Endothelial cell of umbilical vein (primary cell): ENCODE measurements around the gene ATP2A2. TPM values are rescaled to one million over a fixed set of nuclear protein-coding genes. Genes with fewer than 3 reads are reported as not detected.
A peak's percentile ranks its signal among the peaks of the same experiment; 100 is the strongest.

Experiments
- BruUV-seq: library from RNA; stranded (reverse); fragments of 400-500 nt; replicated peaks from 2 replicates; lab custom pipeline; 2021; lab: Mats Ljungman, UMichigan
- CTCF ChIA-PET: fragments of 300-600, 350-600 bp; sonication (Branson Sonifier 250); formaldehyde crosslinking; loops from one replicate; lab custom pipeline; 2021; ENCODE audit warnings: antibody characterized with exemption, inconsistent platforms; lab: Charles Lee
- POLR2A ChIA-PET: fragments of 300-600, 350-600 bp; sonication (Branson Sonifier 250); formaldehyde crosslinking; loops from one replicate; lab custom pipeline; 2021; ENCODE audit warnings: antibody characterized with exemption, inconsistent platforms; lab: Charles Lee
- DNase-seq: peaks from one replicate; pipeline ENCODE4 v3.0.0-alpha.2; 2011; ENCODE audit warnings: low read depth, low spot score
- FAIRE-seq: peaks from 2 replicates; lab custom pipeline; 2011; peaks lifted over from hg19 to GRCh38; lab: Jason Lieb, UNC
- H2AFZ ChIP-seq: 2 replicates; pipeline ENCODE4 v1.6.0; 2012; ENCODE audit warnings: low read depth, low read length, control low read depth, inconsistent platforms
- H3K27ac ChIP-seq: 2 replicates; pipeline ENCODE4 v1.5.1; 2011; ENCODE audit warnings: low read depth, mild to moderate bottlenecking, control low read depth, low read length, moderate library complexity; ENCODE audit not compliant: insufficient read depth
- H3K27me3 ChIP-seq, 2 experiments: 2 replicates each; pipeline versions ENCODE4 v1.6.0 to v1.6.1; 2011; ENCODE audit warnings: low read length in 2 of 2, mixed read lengths in 1 of 2; ENCODE audit not compliant: control insufficient read depth in 2 of 2, insufficient read depth in 2 of 2
- H3K36me3 ChIP-seq, 2 experiments: 2 replicates in 1 of 2; 3 replicates in 1 of 2; pipeline ENCODE4 v1.5.1; 2011; ENCODE audit warnings: low read length in 2 of 2, mild to moderate bottlenecking in 1 of 2, moderate library complexity in 1 of 2; ENCODE audit not compliant: control insufficient read depth in 2 of 2, insufficient read depth in 2 of 2; ENCODE audit errors: extremely low read depth in 1 of 2
- H3K4me1 ChIP-seq: 3 replicates; pipeline ENCODE4 v1.5.1; 2011; ENCODE audit warnings: mild to moderate bottlenecking, low read length; ENCODE audit not compliant: control insufficient read depth, insufficient read depth; ENCODE audit errors: extremely low read depth
- H3K4me2 ChIP-seq: 2 replicates; pipeline ENCODE4 v1.6.1; 2011; ENCODE audit warnings: low read length, control low read depth, mixed read lengths; ENCODE audit not compliant: insufficient read depth
- H3K4me3 ChIP-seq, 3 experiments: fragments of 200-600 bp in 1 of 3; sonication (generic), shearing (Covaris generic) in 1 of 3; replicated peaks in 1 of 3; 2 replicates each; pipeline ENCODE4 v1.5.1; 2011 to 2016; ENCODE audit warnings: control low read depth in 3 of 3, low read length in 3 of 3, mild to moderate bottlenecking in 2 of 3, inconsistent platforms in 1 of 3, low read depth in 1 of 3, moderate library complexity in 1 of 3; ENCODE audit not compliant: insufficient read depth in 1 of 3
- H3K79me2 ChIP-seq: 2 replicates; pipeline ENCODE4 v1.6.0; 2012; ENCODE audit warnings: low read length, inconsistent platforms; ENCODE audit not compliant: control insufficient read depth, insufficient read depth
- H3K9ac ChIP-seq: replicated peaks from 2 replicates; pipeline ENCODE3; 2011; ENCODE audit warnings: low read length, control low read depth; ENCODE audit not compliant: insufficient read depth; ENCODE audit errors: extremely low read depth
- H3K9me1 ChIP-seq: replicated peaks from 3 replicates; pipeline ENCODE4 v1.6.0; 2011; ENCODE audit warnings: mild to moderate bottlenecking, low read length; ENCODE audit not compliant: control insufficient read depth, insufficient read depth; ENCODE audit errors: extremely low read depth
- H3K9me3 ChIP-seq: replicated peaks from 2 replicates; pipeline ENCODE4 v1.5.1; 2012; ENCODE audit warnings: low read length, inconsistent platforms; ENCODE audit not compliant: control insufficient read depth, insufficient read depth
- H4K20me1 ChIP-seq: replicated peaks from 2 replicates; pipeline ENCODE3; 2011; ENCODE audit warnings: mild to moderate bottlenecking, low read length; ENCODE audit not compliant: control insufficient read depth, insufficient read depth; ENCODE audit errors: extremely low read depth
- EZH2 ChIP-seq: IDR thresholded peaks from 2 replicates; pipeline ENCODE4 v1.6.1; 2012; ENCODE audit warnings: borderline replicate concordance, low read depth, mild to moderate bottlenecking, moderate library complexity, low read length, inconsistent platforms; ENCODE audit not compliant: severe bottlenecking
- FOS ChIP-seq: IDR thresholded peaks from 2 replicates; pipeline ENCODE4 v1.6.1; 2011; ENCODE audit warnings: mild to moderate bottlenecking, low read length, moderate library complexity, borderline replicate concordance; ENCODE audit not compliant: insufficient read depth
- GATA2 ChIP-seq: IDR thresholded peaks from 2 replicates; pipeline ENCODE4 v1.7.0; 2011; ENCODE audit warnings: low read depth, mild to moderate bottlenecking, moderate library complexity, mixed read lengths, low read length; ENCODE audit not compliant: insufficient read length, insufficient read depth
- JUN ChIP-seq: IDR thresholded peaks from 2 replicates; pipeline ENCODE4 v1.6.1; 2011; ENCODE audit warnings: borderline replicate concordance, low read depth; ENCODE audit not compliant: insufficient read length, insufficient read depth
- MYC ChIP-seq: IDR thresholded peaks from one replicate; pipeline ENCODE4 v1.6.1; 2011; ENCODE audit warnings: mild to moderate bottlenecking, low read depth, low read length
- POLR2A ChIP-seq: IDR thresholded peaks from 2 replicates; pipeline ENCODE4 v1.6.1; 2012; ENCODE audit warnings: low read depth, mild to moderate bottlenecking, control low read depth, low read length
- POLR2AphosphoS5 ChIP-seq: IDR thresholded peaks from 2 replicates; pipeline ENCODE4 v1.6.1; 2012; ENCODE audit warnings: low read depth, mild to moderate bottlenecking, control low read depth, low read length, moderate library complexity; ENCODE audit not compliant: insufficient read depth
- dilution Hi-C: fragments of 300-500 bp; cut with MboI; formaldehyde crosslinking; loops from one replicate; pipeline ENCODE4 v1.15.0; 2019; ENCODE audit warnings: low sequenced_read_pairs; ENCODE audit not compliant: extremely low pct_ligation_motif_present
- intact Hi-C: fragments of 100-400 bp; cut with micrococcal nuclease; formaldehyde crosslinking; loops from one replicate; pipeline ENCODE4 v1.10.0; 2022
- polyA plus RNA-seq, 4 experiments: library from polyadenylated mRNA; depleted of rRNA in 3 of 4; stranded (reverse) in 3 of 4; unstranded in 1 of 4; fragments of >200 nt; gene quantifications; 2 replicates each; pipeline versions ENCODE4 v1.2.1 to v1.2.3, GENCODE V29; 2011 to 2012; ENCODE audit warnings: missing spikeins in 1 of 4
- total RNA-seq: library from RNA; stranded (reverse); gene quantifications from 2 replicates; pipeline ENCODE4 v1.2.3, GENCODE V29; 2021
- TF ChIP-seq, protein P1 (sequence below): IDR thresholded peaks from 2 replicates; pipeline ENCODE4 v1.6.1; 2011; ENCODE audit not compliant: insufficient read depth, insufficient read length
- TF ChIP-seq, protein P2 (sequence below), 2 donors: IDR thresholded peaks; 1 replicate in 1 of 2; 2 replicates in 1 of 2; pipeline ENCODE4 v1.5.1; 2011; ENCODE audit warnings: low read length in 2 of 2, mild to moderate bottlenecking in 2 of 2, moderate library complexity in 2 of 2, control low read depth in 1 of 2, inconsistent platforms in 1 of 2, low read depth in 1 of 2; ENCODE audit not compliant: insufficient read depth in 1 of 2; ENCODE audit errors: extremely low read depth in 1 of 2

ATP2A2 gene
- total and polyA plus RNA-seq, 2 donors (not counting 3 experiments of a cell fraction or from before 2014, with no cell fraction given), result 102 to 239 TPM

DNA sequence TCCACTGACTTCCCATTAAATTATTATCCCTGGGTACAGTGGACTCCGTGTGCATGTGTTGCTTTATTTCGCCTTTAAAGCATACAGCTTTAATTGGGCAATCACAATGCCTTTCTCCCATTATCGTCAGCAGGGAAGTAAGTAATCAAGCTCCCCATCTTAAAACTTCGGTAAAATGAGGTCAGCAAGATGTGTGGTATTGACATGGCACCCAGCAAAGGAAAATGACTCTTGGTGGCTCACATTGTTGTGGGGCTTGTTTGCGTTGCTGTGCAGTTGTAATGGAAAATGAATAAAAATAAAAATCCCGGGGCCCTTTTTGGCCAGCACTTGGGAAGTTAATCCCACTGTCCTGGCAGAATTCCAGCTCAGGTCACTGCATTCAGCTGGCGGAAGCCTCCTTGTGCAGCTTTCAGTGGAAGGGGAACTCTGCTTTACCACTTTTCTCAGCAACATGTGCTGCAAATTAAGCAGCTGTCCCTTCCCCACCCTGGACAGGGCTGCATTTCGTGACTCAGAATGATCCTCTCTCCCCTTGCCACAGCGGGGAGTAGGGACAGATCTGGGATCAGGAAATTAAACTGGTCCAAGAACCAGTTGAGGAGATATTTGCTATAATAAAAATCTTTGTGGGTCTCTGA, 13.9 kb upstream of the ATP2A2 start:
- Histone ChIP-seq H3K36me3 (no peaks in the 10 kb centered on the region), H3K27me3 (no peaks in the 10 kb centered on the region), H3K9me1 (no peaks in the 10 kb centered on the region), H2AFZ (no peak overlapping the region), H3K9ac (no peak overlapping the region), H3K79me2 (no peaks in the 10 kb centered on the region), H3K4me1 (peaks cover 11% of the 10 kb centered on the region), H3K4me2 (no peak overlapping the region), H3K27ac (no peak overlapping the region), H3K9me3 (no peaks in the 10 kb centered on the region), H3K4me3 (no peak overlapping the region), H4K20me1 (no peaks in the 10 kb centered on the region)
- DNase-seq, result peak; percentile 75
- ChIA-PET POLR2A (no interaction called here), CTCF (interaction anchor here (1.0 to 1.5 kb wide), 2 partner anchors 18 to 87 kb away, joined by 3 to 4 read pairs; no protein-coding TSS in a partner anchor)
- BruUV-seq, result no TSS peak
- dilution Hi-C loops, result no loop called here
- intact Hi-C loops, result no loop called here
- no peak for FAIRE-seq
- TF ChIP-seq POLR2AphosphoS5 (no peak), FOS (no peak), JUN (no peak), EZH2 (no peak), GATA2 (no peak), POLR2A (no peak), MYC (no peak)
- TF ChIP-seq, protein P1, sequence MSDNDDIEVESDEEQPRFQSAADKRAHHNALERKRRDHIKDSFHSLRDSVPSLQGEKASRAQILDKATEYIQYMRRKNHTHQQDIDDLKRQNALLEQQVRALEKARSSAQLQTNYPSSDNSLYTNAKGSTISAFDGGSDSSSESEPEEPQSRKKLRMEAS, result no peak
- TF ChIP-seq, protein P2, sequence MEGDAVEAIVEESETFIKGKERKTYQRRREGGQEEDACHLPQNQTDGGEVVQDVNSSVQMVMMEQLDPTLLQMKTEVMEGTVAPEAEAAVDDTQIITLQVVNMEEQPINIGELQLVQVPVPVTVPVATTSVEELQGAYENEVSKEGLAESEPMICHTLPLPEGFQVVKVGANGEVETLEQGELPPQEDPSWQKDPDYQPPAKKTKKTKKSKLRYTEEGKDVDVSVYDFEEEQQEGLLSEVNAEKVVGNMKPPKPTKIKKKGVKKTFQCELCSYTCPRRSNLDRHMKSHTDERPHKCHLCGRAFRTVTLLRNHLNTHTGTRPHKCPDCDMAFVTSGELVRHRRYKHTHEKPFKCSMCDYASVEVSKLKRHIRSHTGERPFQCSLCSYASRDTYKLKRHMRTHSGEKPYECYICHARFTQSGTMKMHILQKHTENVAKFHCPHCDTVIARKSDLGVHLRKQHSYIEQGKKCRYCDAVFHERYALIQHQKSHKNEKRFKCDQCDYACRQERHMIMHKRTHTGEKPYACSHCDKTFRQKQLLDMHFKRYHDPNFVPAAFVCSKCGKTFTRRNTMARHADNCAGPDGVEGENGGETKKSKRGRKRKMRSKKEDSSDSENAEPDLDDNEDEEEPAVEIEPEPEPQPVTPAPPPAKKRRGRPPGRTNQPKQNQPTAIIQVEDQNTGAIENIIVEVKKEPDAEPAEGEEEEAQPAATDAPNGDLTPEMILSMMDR (IDR thresholded peaks at IDR 0.05; ENCODE audit: extremely low read depth in 1 of 2, insufficient read depth in 1 of 2, low read depth in 1 of 2, low read length in 2 of 2), result no peak
